ENCODE measurements around the gene ADRM1.

DNA sequence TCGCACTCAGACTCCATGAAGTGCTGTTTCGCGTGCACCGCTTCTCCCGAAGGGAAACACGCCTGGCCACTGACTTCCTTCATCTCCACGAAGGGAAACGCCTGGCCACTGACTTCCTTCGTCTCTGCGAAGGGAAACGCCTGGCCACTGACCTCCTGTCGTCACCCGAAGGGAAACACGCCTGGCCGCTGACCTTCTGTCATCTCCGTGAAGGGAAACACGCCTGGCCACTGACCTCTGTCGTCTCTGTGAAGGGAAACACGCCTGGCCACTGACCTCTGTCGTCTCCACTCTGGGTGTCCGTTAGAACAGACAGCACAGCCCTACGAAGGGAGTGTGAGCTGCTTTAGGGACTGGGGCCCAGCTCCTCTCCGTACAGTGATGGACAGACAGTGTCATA, 17.1 kb upstream of the ADRM1 start:
- TF ChIP-seq, protein P1, sequence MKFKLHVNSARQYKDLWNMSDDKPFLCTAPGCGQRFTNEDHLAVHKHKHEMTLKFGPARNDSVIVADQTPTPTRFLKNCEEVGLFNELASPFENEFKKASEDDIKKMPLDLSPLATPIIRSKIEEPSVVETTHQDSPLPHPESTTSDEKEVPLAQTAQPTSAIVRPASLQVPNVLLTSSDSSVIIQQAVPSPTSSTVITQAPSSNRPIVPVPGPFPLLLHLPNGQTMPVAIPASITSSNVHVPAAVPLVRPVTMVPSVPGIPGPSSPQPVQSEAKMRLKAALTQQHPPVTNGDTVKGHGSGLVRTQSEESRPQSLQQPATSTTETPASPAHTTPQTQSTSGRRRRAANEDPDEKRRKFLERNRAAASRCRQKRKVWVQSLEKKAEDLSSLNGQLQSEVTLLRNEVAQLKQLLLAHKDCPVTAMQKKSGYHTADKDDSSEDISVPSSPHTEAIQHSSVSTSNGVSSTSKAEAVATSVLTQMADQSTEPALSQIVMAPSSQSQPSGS (CRISPR knock-in tag; IDR thresholded peaks at IDR 0.05; ENCODE audit: borderline replicate concordance, low read depth): no peak
- TF ChIP-seq, protein P2, sequence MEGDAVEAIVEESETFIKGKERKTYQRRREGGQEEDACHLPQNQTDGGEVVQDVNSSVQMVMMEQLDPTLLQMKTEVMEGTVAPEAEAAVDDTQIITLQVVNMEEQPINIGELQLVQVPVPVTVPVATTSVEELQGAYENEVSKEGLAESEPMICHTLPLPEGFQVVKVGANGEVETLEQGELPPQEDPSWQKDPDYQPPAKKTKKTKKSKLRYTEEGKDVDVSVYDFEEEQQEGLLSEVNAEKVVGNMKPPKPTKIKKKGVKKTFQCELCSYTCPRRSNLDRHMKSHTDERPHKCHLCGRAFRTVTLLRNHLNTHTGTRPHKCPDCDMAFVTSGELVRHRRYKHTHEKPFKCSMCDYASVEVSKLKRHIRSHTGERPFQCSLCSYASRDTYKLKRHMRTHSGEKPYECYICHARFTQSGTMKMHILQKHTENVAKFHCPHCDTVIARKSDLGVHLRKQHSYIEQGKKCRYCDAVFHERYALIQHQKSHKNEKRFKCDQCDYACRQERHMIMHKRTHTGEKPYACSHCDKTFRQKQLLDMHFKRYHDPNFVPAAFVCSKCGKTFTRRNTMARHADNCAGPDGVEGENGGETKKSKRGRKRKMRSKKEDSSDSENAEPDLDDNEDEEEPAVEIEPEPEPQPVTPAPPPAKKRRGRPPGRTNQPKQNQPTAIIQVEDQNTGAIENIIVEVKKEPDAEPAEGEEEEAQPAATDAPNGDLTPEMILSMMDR (IDR thresholded peaks at IDR 0.05): no peak
